Panc1 (cell line): ENCODE data around the gene RAB3IP. TPM values are rescaled to one million over a fixed set of nuclear protein-coding genes. Genes with fewer than 3 reads are reported as not detected.

ENCODE experiments used
- ATAC-seq: fragments of 200-7000 bp; cut with Tn5 transposase; 2 replicates; pipeline ENCODE4 v1.9.1; 2020; ENCODE audit warnings: mild to moderate bottlenecking, moderate library complexity
- BruUV-seq: library from RNA; stranded (reverse); fragments of 400-500 nt; replicated peaks from 2 replicates; lab custom pipeline; 2021; lab: Mats Ljungman, UMichigan
- CTCF ChIA-PET: fragments of 300-600 bp; sonication (Branson Sonifier 250); formaldehyde crosslinking; loops from one replicate; lab custom pipeline; 2022; ENCODE audit warnings: antibody characterized with exemption; lab: Charles Lee
- POLR2A ChIA-PET: fragments of 300-600 bp; sonication (Branson Sonifier 250); formaldehyde crosslinking; loops from one replicate; lab custom pipeline; 2022; ENCODE audit warnings: antibody characterized with exemption; lab: Charles Lee
- DNase-seq: peaks from one replicate; pipeline ENCODE4 v3.0.0-alpha.2; 2010; ENCODE audit warnings: low read depth, low spot score
- H3K27ac ChIP-seq: 2 replicates; pipeline ENCODE4 v1.5.1; 2011; ENCODE audit warnings: mild to moderate bottlenecking, low read length, inconsistent platforms
- H3K27me3 ChIP-seq: fragments of 200-500 bp; sonication (Bioruptor generic); 2 replicates; pipeline ENCODE4 v1.6.0; 2014; ENCODE audit warnings: low read length, inconsistent platforms; ENCODE audit not compliant: control insufficient read depth, insufficient read depth
- H3K36me3 ChIP-seq: fragments of 200-500 bp; sonication (Bioruptor generic); 2 replicates; pipeline ENCODE4 v1.5.1; 2014; ENCODE audit warnings: inconsistent platforms, mild to moderate bottlenecking, low read length, moderate library complexity; ENCODE audit not compliant: control insufficient read depth, insufficient read depth
- H3K4me1 ChIP-seq: 2 replicates; pipeline ENCODE4 v1.5.1; 2011; ENCODE audit warnings: inconsistent platforms, mild to moderate bottlenecking, low read length, moderate library complexity; ENCODE audit not compliant: control insufficient read depth, insufficient read depth
- H3K4me3 ChIP-seq, 2 experiments: 2 replicates each; pipeline ENCODE4 v1.5.1; 2011 to 2012; ENCODE audit warnings: low read depth in 2 of 2, low read length in 2 of 2, mild to moderate bottlenecking in 2 of 2, inconsistent platforms in 1 of 2, moderate library complexity in 1 of 2
- H3K9me3 ChIP-seq: fragments of 200-500 bp; sonication (Bioruptor generic); 2 replicates; pipeline ENCODE4 v1.5.1; 2014; ENCODE audit warnings: low read depth, mild to moderate bottlenecking, inconsistent platforms, low read length, moderate library complexity; ENCODE audit not compliant: control insufficient read depth, insufficient read depth
- POLR2AphosphoS5 ChIP-seq: IDR thresholded peaks from 2 replicates; pipeline ENCODE4 v1.6.1; 2012; ENCODE audit warnings: mild to moderate bottlenecking, low read depth, low read length, moderate library complexity
- SIN3A ChIP-seq: IDR thresholded peaks from 2 replicates; pipeline ENCODE4 v1.6.1; 2012; ENCODE audit warnings: low read depth, mild to moderate bottlenecking, low read length, moderate library complexity, borderline replicate concordance; ENCODE audit not compliant: insufficient read depth
- TCF7L2 ChIP-seq: IDR thresholded peaks from 2 replicates; pipeline ENCODE4 v1.6.1; 2011; ENCODE audit warnings: mild to moderate bottlenecking, low read depth, low read length, inconsistent platforms
- in situ Hi-C: cut with HindIII; loops from 2 replicates; pipeline ENCODE4 v1.10.0; 2016; ENCODE audit warnings: low sequenced_read_pairs, low pct_unique_long_range_greater_than_20kb
- intact Hi-C: fragments of 100-400 bp; cut with micrococcal nuclease; formaldehyde crosslinking; loops from one replicate; pipeline ENCODE4 v1.10.0; 2022; ENCODE audit not compliant: unreplicated experiment
- total RNA-seq: library from RNA; stranded (reverse); gene quantifications from one replicate; pipeline ENCODE4 v1.2.1, GENCODE V29; 2021; ENCODE audit not compliant: unreplicated experiment
- TF ChIP-seq, protein P1 (sequence below): fragments of 450-650 bp; IDR thresholded peaks from 2 replicates; pipeline ENCODE4 v1.5.1; 2017; ENCODE audit warnings: mild to moderate bottlenecking
- TF ChIP-seq, protein P2 (sequence below), 2 experiments: IDR thresholded peaks; 2 replicates each; pipeline ENCODE4 v1.6.1; 2011 to 2012; ENCODE audit warnings: low read depth in 2 of 2, control low read depth in 1 of 2, low read length in 1 of 2, mild to moderate bottlenecking in 1 of 2, moderate library complexity in 1 of 2; ENCODE audit not compliant: insufficient read depth in 1 of 2

RAB3IP gene
- total RNA-seq, 1 experiment from 2014 or later: 22.9 TPM

DNA sequence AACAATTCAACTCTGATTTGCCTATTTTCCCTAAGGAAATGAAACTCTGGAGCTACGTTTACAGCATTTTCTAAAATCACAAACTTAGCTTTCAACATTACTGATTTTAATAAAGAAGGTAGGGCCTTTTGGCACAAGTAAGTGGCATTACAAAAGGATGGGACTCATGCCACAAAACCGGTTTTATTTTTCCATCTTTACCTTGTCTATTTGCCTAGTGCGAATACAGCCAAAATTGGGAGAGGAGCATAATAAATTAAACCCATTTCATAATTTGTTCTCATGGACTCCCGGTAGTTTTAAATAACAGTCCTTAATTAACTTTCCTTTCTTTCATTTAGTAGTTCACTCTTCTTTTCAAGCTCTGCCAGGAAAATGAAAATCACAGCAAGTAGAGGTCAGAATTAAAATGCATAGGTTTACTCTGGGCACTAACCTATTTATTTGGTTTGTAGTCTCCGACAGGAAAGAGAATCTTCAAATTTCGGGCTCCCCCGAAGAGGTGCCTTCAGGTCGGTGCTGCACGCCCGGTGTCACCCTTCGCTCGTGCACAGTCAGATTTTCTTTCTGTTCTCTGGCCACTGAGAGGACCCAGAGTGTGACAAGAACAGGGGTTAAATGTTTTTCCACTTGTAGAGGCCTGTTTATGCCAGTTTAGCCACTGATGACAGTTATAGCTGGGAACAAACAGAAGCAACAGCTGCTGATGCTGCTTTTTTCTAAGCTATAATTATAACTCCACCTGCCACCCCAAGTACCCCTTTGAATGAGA, 39.7 kb upstream of the RAB3IP start, which contains the start of gene BEST3:
BEST3 (minus strand) TSS at position 535 of the 772 bp plus-strand sequence. CDS start 1,505 bp downstream, outside the sequence.
- H3K27ac ChIP-seq: no peak within 1 kb of the TSS
- H3K4me1 ChIP-seq: no peaks in the 10 kb centered on the region
- TF ChIP-seq, protein P1, sequence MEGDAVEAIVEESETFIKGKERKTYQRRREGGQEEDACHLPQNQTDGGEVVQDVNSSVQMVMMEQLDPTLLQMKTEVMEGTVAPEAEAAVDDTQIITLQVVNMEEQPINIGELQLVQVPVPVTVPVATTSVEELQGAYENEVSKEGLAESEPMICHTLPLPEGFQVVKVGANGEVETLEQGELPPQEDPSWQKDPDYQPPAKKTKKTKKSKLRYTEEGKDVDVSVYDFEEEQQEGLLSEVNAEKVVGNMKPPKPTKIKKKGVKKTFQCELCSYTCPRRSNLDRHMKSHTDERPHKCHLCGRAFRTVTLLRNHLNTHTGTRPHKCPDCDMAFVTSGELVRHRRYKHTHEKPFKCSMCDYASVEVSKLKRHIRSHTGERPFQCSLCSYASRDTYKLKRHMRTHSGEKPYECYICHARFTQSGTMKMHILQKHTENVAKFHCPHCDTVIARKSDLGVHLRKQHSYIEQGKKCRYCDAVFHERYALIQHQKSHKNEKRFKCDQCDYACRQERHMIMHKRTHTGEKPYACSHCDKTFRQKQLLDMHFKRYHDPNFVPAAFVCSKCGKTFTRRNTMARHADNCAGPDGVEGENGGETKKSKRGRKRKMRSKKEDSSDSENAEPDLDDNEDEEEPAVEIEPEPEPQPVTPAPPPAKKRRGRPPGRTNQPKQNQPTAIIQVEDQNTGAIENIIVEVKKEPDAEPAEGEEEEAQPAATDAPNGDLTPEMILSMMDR: no peak
- TF ChIP-seq POLR2AphosphoS5: no peak
- TF ChIP-seq SIN3A: no peak
- no peak for TF ChIP-seq TCF7L2
- TF ChIP-seq, protein P2, sequence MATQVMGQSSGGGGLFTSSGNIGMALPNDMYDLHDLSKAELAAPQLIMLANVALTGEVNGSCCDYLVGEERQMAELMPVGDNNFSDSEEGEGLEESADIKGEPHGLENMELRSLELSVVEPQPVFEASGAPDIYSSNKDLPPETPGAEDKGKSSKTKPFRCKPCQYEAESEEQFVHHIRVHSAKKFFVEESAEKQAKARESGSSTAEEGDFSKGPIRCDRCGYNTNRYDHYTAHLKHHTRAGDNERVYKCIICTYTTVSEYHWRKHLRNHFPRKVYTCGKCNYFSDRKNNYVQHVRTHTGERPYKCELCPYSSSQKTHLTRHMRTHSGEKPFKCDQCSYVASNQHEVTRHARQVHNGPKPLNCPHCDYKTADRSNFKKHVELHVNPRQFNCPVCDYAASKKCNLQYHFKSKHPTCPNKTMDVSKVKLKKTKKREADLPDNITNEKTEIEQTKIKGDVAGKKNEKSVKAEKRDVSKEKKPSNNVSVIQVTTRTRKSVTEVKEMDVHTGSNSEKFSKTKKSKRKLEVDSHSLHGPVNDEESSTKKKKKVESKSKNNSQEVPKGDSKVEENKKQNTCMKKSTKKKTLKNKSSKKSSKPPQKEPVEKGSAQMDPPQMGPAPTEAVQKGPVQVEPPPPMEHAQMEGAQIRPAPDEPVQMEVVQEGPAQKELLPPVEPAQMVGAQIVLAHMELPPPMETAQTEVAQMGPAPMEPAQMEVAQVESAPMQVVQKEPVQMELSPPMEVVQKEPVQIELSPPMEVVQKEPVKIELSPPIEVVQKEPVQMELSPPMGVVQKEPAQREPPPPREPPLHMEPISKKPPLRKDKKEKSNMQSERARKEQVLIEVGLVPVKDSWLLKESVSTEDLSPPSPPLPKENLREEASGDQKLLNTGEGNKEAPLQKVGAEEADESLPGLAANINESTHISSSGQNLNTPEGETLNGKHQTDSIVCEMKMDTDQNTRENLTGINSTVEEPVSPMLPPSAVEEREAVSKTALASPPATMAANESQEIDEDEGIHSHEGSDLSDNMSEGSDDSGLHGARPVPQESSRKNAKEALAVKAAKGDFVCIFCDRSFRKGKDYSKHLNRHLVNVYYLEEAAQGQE (IDR thresholded peaks at IDR 0.05; ENCODE audit: insufficient read depth in 1 of 2, low read depth in 2 of 2, low read length in 1 of 2): no peak
- H3K36me3 ChIP-seq: no peaks in the 10 kb centered on the region
- ChIA-PET POLR2A (no interaction called here), CTCF (no interaction called here)
- ATAC-seq (no peak), DNase-seq (no peak)
- H3K27me3 ChIP-seq: no peaks in the 10 kb centered on the region
- in situ Hi-C loops (no loop called here), intact Hi-C loops (no loop called here)
- BruUV-seq: no TSS peak
- H3K9me3 ChIP-seq: no peaks in the 10 kb centered on the region
- H3K4me3 ChIP-seq: no peak within 1 kb of the TSS

DNA sequence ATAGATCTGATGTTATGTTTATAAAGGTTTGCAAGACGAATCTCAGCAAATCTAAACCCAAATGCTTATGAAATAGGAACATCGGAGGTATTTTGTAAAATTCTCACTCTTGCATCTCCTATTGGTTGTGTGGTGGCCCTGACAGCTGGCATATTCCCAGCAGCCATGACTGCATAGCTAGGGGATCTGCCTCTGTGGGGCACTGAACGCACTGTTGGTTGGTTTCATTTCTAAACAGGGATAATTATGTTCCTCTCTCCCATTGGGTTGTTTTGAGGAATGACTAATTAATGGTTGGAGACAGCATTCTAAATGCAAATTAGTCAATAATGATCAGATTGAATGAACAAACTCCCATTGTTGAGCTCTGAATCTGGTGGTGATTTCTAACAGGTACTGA, 36.8 kb upstream of the RAB3IP start:
- BruUV-seq: no TSS peak
- Histone ChIP-seq H3K27ac (no peak overlapping the region), H3K9me3 (no peaks in the 10 kb centered on the region), H3K27me3 (no peaks in the 10 kb centered on the region), H3K4me3 (no peak overlapping the region), H3K4me1 (no peaks in the 10 kb centered on the region), H3K36me3 (no peaks in the 10 kb centered on the region)
- TF ChIP-seq, protein P1: no peak
- no peak for TF ChIP-seq TCF7L2
- no peak for TF ChIP-seq POLR2AphosphoS5
- no peak for TF ChIP-seq SIN3A
- TF ChIP-seq, protein P2 (IDR thresholded peaks at IDR 0.05; ENCODE audit: insufficient read depth in 1 of 2, low read depth in 2 of 2, low read length in 1 of 2): no peak
- CTCF ChIA-PET: no interaction called here
- in situ Hi-C loops: no loop called here
- no peak for ATAC-seq
- POLR2A ChIA-PET: no interaction called here
- intact Hi-C loops: no loop called here
- no peak for DNase-seq
